ENCODE data around the gene CACNG6.

Gene CACNG6

DNA sequence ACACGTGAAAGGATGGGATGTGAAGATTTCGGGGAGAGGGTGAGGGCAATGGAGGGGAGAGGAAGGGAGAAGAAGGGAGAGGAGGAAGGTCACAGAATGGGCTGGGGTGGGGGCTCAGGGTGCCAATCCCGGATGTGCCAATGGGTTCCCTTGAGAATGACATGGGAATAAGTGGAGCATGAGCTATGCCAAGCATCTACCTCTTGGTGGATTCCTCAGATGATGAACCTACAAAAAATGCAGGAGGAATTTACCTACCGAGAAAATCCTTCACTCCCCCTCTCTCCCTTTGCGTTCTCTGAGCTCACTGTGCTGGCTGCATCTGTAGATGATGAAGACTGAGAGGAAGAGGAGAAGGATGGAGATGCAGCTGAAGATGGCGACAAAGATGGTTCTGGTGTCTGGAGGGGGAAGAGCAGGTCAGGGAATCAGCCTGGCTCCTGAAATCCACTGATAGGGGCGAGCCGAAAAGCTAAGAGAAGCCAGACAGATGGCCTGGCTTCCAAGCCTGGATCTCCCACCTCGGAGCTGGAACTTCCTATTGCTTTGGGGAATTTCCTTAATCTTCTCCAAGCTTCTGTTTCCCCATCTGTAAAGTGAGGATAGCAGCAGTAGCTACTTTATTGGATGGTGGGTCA lies 50.7 kb downstream of the CACNG6 start:
- H3K27me3 ChIP-seq (ENCODE audit: control insufficient read depth, insufficient read depth, low read length): peaks cover 2% of the 10 kb centered on the region
- no peak overlapping the region for H3K27ac ChIP-seq (ENCODE audit: low read depth, low read length)
- no peak overlapping the region for H3K9ac ChIP-seq (ENCODE audit: low read length)
- H3K4me1 ChIP-seq (ENCODE audit: control insufficient read depth, insufficient read depth, low read length): no peaks in the 10 kb centered on the region
- no peaks in the 10 kb centered on the region for H3K36me3 ChIP-seq (ENCODE audit: control insufficient read depth, insufficient read depth, low read length)
- H3K4me3 ChIP-seq (ENCODE audit: low read length): no peak overlapping the region

DNA sequence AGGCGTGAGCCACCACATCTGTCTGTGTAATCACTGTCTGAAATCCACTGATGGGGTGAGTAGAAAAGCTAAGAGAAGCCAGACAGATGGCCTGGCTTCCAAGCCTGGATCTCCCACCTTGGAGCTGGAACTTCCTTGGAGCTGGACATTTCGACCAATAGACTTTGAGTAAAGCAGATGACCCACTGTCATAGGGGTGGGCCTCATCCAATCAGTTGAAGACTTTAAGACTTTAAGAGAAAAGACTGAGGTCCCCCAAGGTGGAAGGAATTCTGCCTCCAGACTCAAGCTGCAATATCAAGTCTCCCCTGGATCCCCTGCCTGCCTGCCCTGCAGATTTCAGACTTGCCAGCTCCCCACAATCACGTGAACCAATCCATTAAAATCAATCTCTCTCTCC lies 51.6 kb downstream of the CACNG6 start:
- peaks cover 2% of the 10 kb centered on the region for H3K27me3 ChIP-seq (ENCODE audit: control insufficient read depth, insufficient read depth, low read length)
- no peaks in the 10 kb centered on the region for H3K4me1 ChIP-seq (ENCODE audit: control insufficient read depth, insufficient read depth, low read length)
- no peaks in the 10 kb centered on the region for H3K36me3 ChIP-seq (ENCODE audit: control insufficient read depth, insufficient read depth, low read length)
- H3K9ac ChIP-seq (ENCODE audit: low read length): no peak overlapping the region
- no peak overlapping the region for H3K4me3 ChIP-seq (ENCODE audit: low read length)
- H3K27ac ChIP-seq (ENCODE audit: low read depth, low read length): no peak overlapping the region

DNA sequence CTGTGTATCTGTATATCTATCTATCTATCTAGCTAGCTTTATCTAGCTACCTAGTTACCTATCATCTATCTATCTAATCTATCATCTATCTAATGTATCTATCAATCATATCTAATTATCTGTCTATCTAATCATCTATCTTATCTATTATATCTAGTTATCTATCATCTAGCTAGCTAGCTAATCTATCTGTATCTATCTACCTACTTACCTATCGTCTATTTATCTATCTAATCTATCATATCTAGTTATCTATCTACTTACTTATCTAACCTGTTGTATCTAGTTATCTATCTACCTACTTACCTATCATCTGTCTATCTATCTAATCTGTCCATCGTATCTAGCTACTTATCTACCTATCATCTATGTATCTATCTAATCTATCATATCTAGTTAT lies 54.3 kb downstream of the CACNG6 start:
- H3K27me3 ChIP-seq (ENCODE audit: control insufficient read depth, insufficient read depth, low read length): no peaks in the 10 kb centered on the region

DNA sequence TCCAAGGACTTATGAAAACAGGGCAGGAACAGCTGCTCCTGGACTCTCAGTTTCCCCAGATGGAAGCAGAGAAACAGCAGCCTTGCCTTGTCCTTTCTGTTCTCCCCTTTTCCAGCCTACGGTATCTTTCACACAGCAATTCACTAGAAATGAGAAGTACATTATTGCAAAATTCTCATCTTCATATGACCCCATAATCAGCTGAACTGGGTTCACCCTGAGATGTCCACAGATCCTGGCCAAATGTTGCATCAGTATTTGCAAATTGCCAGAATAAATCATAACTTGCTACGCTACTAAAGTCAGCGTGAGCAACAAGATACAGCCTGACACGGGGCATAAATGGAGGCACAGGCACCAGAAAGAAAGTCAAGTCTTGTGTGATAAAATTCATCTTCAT lies 56.2 kb downstream of the CACNG6 start:
- no peaks in the 10 kb centered on the region for H3K36me3 ChIP-seq (ENCODE audit: control insufficient read depth, insufficient read depth, low read length)
- no peak overlapping the region for H3K9ac ChIP-seq (ENCODE audit: low read length)
- no peaks in the 10 kb centered on the region for H3K27me3 ChIP-seq (ENCODE audit: control insufficient read depth, insufficient read depth, low read length)
- no peak overlapping the region for H3K27ac ChIP-seq (ENCODE audit: low read depth, low read length)
- no peaks in the 10 kb centered on the region for H3K4me1 ChIP-seq (ENCODE audit: control insufficient read depth, insufficient read depth, low read length)
- H3K4me3 ChIP-seq (ENCODE audit: low read length): no peak overlapping the region

More for the DNA sequence above, 54.3 kb downstream of the CACNG6 start:
- no peak overlapping the region for H3K27ac ChIP-seq (ENCODE audit: low read depth, low read length)
- H3K4me3 ChIP-seq (ENCODE audit: low read length): no peak overlapping the region
- no peaks in the 10 kb centered on the region for H3K36me3 ChIP-seq (ENCODE audit: control insufficient read depth, insufficient read depth, low read length)
- H3K4me1 ChIP-seq (ENCODE audit: control insufficient read depth, insufficient read depth, low read length): no peaks in the 10 kb centered on the region
- H3K9ac ChIP-seq (ENCODE audit: low read length): no peak overlapping the region
